HEK293T (cell line): ENCODE results near the gene MFSD11.

Source experiments
- CTCF ChIA-PET: fragments of 350-600 bp; formaldehyde crosslinking; extraction: SDS; loops from one replicate; lab custom pipeline; 2021; ENCODE audit warnings: antibody characterized with exemption, inconsistent platforms; lab: Yijun Ruan, JAX
- POLR2A ChIA-PET: fragments of 350-600 bp; formaldehyde crosslinking; extraction: SDS; loops from one replicate; lab custom pipeline; 2020; ENCODE audit warnings: antibody characterized with exemption, inconsistent platforms; lab: Yijun Ruan, JAX
- DNase-seq: peaks from one replicate; pipeline ENCODE4 v3.0.0; 2012; ENCODE audit warnings: mixed read lengths; ENCODE audit errors: extremely low spot score
- ARNT ChIP-seq: fragments of 450-650 bp; IDR thresholded peaks from 2 replicates; pipeline ENCODE4 v1.6.1; 2017; ENCODE audit warnings: mild to moderate bottlenecking
- BHLHE40 ChIP-seq: fragments of 450-650 bp; IDR thresholded peaks from 2 replicates; pipeline ENCODE4 v1.6.1; 2016; ENCODE audit warnings: mild to moderate bottlenecking, moderate library complexity, borderline replicate concordance
- CTBP1 ChIP-seq: fragments of 450-650 bp; IDR thresholded peaks from 2 replicates; pipeline ENCODE4 v1.6.1; 2016; ENCODE audit warnings: borderline replicate concordance
- ELF4 ChIP-seq: fragments of 450-650 bp; IDR thresholded peaks from 2 replicates; pipeline ENCODE4 v1.6.1; 2017; ENCODE audit warnings: antibody characterized with exemption
- FOXA1 ChIP-seq: fragments of 450-650 bp; IDR thresholded peaks from 2 replicates; pipeline ENCODE4 v1.6.1; 2016; ENCODE audit warnings: mild to moderate bottlenecking
- FOXK2 ChIP-seq: fragments of 450-650 bp; IDR thresholded peaks from 2 replicates; pipeline ENCODE4 v1.6.1; 2016; ENCODE audit warnings: mild to moderate bottlenecking
- FOXM1 ChIP-seq: fragments of 450-650 bp; IDR thresholded peaks from 2 replicates; pipeline ENCODE4 v1.6.1; 2017; ENCODE audit warnings: mild to moderate bottlenecking, borderline replicate concordance
- HDGF ChIP-seq: fragments of 450-650 bp; IDR thresholded peaks from 2 replicates; pipeline ENCODE4 v1.6.1; 2017; ENCODE audit warnings: antibody characterized with exemption, borderline replicate concordance
- L3MBTL2 ChIP-seq: fragments of 450-650 bp; conservative IDR thresholded peaks from 2 replicates; pipeline ENCODE4 v1.6.1; 2016; ENCODE audit warnings: mild to moderate bottlenecking
- LEF1 ChIP-seq: fragments of 450-650 bp; IDR thresholded peaks from 2 replicates; pipeline ENCODE4 v1.6.1; 2017; ENCODE audit warnings: mild to moderate bottlenecking, borderline replicate concordance
- NFRKB ChIP-seq: fragments of 450-650 bp; IDR thresholded peaks from 2 replicates; pipeline ENCODE4 v1.6.1; 2016; ENCODE audit warnings: mild to moderate bottlenecking, moderate library complexity
- PKNOX1 ChIP-seq: fragments of 450-650 bp; IDR thresholded peaks from 2 replicates; pipeline ENCODE4 v1.6.1; 2016
- SP1 ChIP-seq: fragments of 450-650 bp; IDR thresholded peaks from 2 replicates; pipeline ENCODE4 v1.6.1; 2017
- SUZ12 ChIP-seq: fragments of 450-650 bp; IDR thresholded peaks from 2 replicates; pipeline ENCODE4 v1.6.1; 2016; ENCODE audit warnings: mild to moderate bottlenecking
- TARDBP ChIP-seq: fragments of 450-650 bp; IDR thresholded peaks from 2 replicates; pipeline ENCODE4 v1.6.1; 2016
- ZNF384 ChIP-seq: fragments of 450-650 bp; IDR thresholded peaks from 2 replicates; pipeline ENCODE4 v1.6.1; 2016

Gene MFSD11

GRCh38 chr17:76816590-76817135 lies 78.7 kb downstream of the MFSD11 start:
- DNase-seq = peak; percentile 77
- TF ChIP-seq FOXM1 (no peak), PKNOX1 (no peak), L3MBTL2 (no peak)
- CTCF ChIA-PET = interaction anchor here (0.8 kb wide), 1 partner anchor 11 kb away, joined by 3 read pairs; no protein-coding TSS in a partner anchor
- POLR2A ChIA-PET = no interaction called here

DNA sequence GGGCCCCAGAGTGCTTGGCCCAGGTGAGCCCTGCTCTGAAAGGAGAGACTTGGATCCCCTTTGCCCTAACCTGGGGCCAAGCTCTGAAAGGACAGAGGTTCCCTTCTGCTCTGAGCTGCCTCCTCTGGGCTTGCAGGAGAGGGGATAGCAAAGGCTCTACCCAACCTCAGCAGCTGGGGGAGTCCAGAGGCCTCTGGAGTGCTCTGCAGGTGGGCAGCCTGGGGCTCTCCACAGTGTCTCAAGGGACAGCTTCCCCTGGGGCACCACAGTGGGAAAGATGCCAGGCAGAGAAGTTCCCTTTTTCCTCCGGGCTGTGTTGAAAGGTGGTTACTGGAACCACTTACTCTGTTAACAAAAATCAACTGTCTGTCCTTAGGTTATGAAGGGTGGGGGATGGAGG lies 82.1 kb downstream of the MFSD11 start:
- POLR2A ChIA-PET = no interaction called here
- CTCF ChIA-PET = no interaction called here
- no peak for TF ChIP-seq TARDBP
- TF ChIP-seq L3MBTL2 = no peak
- TF ChIP-seq HDGF = no peak
- no peak for TF ChIP-seq NFRKB
- TF ChIP-seq ELF4 = no peak
- no peak for TF ChIP-seq LEF1
- no peak for TF ChIP-seq FOXA1
- TF ChIP-seq BHLHE40 = no peak
- no peak for TF ChIP-seq CTBP1
- no peak for DNase-seq

DNA sequence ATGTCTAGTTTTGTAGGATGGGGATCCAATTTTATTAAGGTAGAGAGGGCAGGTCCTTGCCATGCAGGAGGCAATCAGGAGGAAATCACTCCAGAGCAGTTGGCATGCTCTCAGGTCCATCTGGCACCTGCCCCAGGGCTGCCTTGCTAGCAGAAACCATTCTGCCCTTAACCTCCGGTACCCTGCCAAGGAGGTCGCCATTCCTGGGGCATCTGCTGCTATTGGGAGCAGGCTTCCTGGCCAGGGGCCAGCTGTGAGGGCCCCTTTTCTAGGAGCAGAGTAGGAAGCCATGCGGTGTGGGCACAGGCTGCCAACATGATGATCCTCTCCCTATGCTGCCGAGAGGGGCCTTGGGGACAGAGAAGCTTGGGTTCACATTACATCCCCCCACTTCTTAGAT lies 82.6 kb downstream of the MFSD11 start:
- no peak for DNase-seq
- CTCF ChIA-PET = no interaction called here
- POLR2A ChIA-PET = no interaction called here
- TF ChIP-seq TARDBP = no peak
- TF ChIP-seq ZNF384 = no peak
- TF ChIP-seq ARNT = no peak
- TF ChIP-seq NFRKB = no peak
- no peak for TF ChIP-seq SUZ12
- TF ChIP-seq L3MBTL2 = no peak
- no peak for TF ChIP-seq BHLHE40
- no peak for TF ChIP-seq LEF1
- TF ChIP-seq FOXK2 = no peak
- TF ChIP-seq CTBP1 = no peak
- no peak for TF ChIP-seq FOXM1
- no peak for TF ChIP-seq PKNOX1
- no peak for TF ChIP-seq FOXA1
- no peak for TF ChIP-seq ELF4
- TF ChIP-seq SP1 = no peak

DNA sequence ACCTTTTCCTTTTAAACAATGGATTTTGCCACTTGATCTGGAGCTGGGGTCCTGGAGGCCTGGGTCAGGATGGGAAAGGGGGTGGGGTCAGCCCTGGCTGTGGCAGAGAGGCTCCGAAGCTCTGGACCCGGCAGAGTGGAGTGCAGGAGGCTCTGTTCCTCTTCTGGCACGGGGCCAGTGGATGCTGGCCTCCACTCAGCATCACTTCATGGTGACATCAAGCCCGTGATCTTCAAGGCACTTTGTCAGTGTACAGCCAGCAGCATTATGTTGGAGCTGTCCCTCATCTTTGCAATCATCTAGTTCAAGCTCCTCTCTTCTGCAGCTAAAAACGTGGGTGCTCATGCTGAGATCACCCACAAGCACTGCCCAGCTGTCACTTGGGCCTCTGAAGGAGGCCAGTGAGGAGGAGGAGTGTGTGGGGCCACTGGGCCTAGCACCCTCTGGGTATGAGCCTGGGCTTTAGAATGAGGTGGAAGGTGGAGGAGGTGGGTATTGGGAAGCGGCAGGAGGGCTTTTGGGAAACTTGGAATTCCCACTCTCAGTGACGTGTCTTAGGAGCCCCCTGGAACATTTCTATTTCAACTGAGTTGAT lies 84.4 kb downstream of the MFSD11 start:
- ChIA-PET CTCF (interaction anchor here (1.1 kb wide), 1 partner anchor 234 kb away, joined by 3 read pairs; no protein-coding TSS in a partner anchor), POLR2A (no interaction called here)
- DNase-seq = no peak
- no peak for TF ChIP-seq HDGF
- TF ChIP-seq CTBP1 = no peak
- no peak for TF ChIP-seq TARDBP
- TF ChIP-seq L3MBTL2 = no peak
- no peak for TF ChIP-seq SUZ12
- TF ChIP-seq ARNT = no peak
- TF ChIP-seq SP1 = no peak
- no peak for TF ChIP-seq LEF1
- no peak for TF ChIP-seq FOXM1
- TF ChIP-seq NFRKB = no peak
- no peak for TF ChIP-seq BHLHE40
- no peak for TF ChIP-seq ELF4
- TF ChIP-seq PKNOX1 = no peak
- no peak for TF ChIP-seq ZNF384

DNA sequence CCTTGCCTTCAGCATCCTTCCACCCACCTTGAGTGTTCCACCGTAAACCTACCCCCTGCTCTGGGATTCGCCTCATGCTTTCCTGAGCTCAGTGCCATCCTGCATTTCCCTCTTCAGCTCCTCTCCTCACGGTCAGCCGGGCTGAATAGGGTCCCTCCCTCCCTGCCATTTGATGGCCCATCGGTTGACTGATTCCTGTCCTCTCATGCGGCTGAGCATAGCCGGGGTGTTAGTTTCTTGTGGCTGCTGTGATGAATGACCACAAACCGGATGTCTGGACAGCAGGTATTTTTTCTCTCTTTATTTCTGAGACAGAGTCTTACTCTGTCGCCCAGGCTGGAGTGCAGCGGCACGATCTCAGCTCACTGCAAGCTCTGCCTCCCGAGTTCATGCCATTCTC lies 86.2 kb downstream of the MFSD11 start:
- POLR2A ChIA-PET = no interaction called here
- DNase-seq = no peak
- no peak for TF ChIP-seq L3MBTL2
- no peak for TF ChIP-seq HDGF
- TF ChIP-seq PKNOX1 = no peak
- TF ChIP-seq SP1 = no peak
- TF ChIP-seq BHLHE40 = no peak
- no peak for TF ChIP-seq NFRKB
- no peak for TF ChIP-seq FOXK2
- no peak for TF ChIP-seq ARNT
- no peak for TF ChIP-seq CTBP1
- no peak for TF ChIP-seq SUZ12
- no peak for TF ChIP-seq FOXM1
- TF ChIP-seq ZNF384 = no peak
- TF ChIP-seq TARDBP = no peak
- no peak for TF ChIP-seq LEF1
- TF ChIP-seq ELF4 = no peak
- no peak for TF ChIP-seq FOXA1
- CTCF ChIA-PET = no interaction called here
